DOHH2 (cell line): ENCODE data around the gene CRYBG2.

Source experiments
- CTCF ChIP-seq: fragments of 200-600 bp; sonication (generic); IDR thresholded peaks from one replicate; pipeline ENCODE4 v1.5.1; 2014; ENCODE audit warnings: antibody characterized with exemption, mild to moderate bottlenecking, low read depth, low read length; ENCODE audit not compliant: poor library complexity, severe bottlenecking
- EZH2phosphoT487 ChIP-seq: fragments of 200-600 bp; sonication (generic); IDR thresholded peaks from 2 replicates; pipeline ENCODE4 v1.6.1; 2017; ENCODE audit warnings: borderline replicate concordance, mild to moderate bottlenecking, antibody characterized with exemption, low read length, moderate library complexity, mixed read lengths

- TF ChIP-seq CTCF (no peak), EZH2phosphoT487 (no peak)
These were observed 4.8 kb upstream of the CRYBG2 start for GRCh38 chr1:26358411-26359384.
